Left ventricle myocardium inferior (tissue), 1 donor: ENCODE measurements around the gene ANGPT4. TPM values are rescaled to one million over a fixed set of nuclear protein-coding genes. Genes with fewer than 3 reads are reported as not detected.

Experiments used
- DNase-seq: peaks from one replicate; pipeline ENCODE4 v3.0.0-alpha.2; 2020
- H3K27ac ChIP-seq: fragments of 200-600 bp; replicated peaks from 2 replicates; pipeline ENCODE4 v1.8.0; 2021
- H3K27me3 ChIP-seq: fragments of 200-600 bp; 2 replicates; pipeline ENCODE4 v1.8.0; 2021; ENCODE audit warnings: low read depth
- H3K36me3 ChIP-seq: fragments of 200-600 bp; 2 replicates; pipeline ENCODE4 v1.8.0; 2021
- H3K4me1 ChIP-seq: fragments of 200-600 bp; 2 replicates; pipeline ENCODE4 v1.8.0; 2021
- H3K4me3 ChIP-seq: fragments of 200-600 bp; 2 replicates; pipeline ENCODE4 v1.8.0; 2021; ENCODE audit warnings: mild to moderate bottlenecking, moderate library complexity
- H3K9me3 ChIP-seq: fragments of 200-600 bp; replicated peaks from 2 replicates; pipeline ENCODE4 v1.8.0; 2021
- intact Hi-C: fragments of 100-400 bp; cut with micrococcal nuclease; formaldehyde crosslinking; loops from one replicate; pipeline ENCODE4 v1.11.0; 2022
- total RNA-seq: library from RNA; stranded (reverse); fragmentation: NEBNext Ultra II Directional; extraction: Animal tissue kit (Norgen Biotek cat#: 25700); gene quantifications from one replicate; pipeline ENCODE4 v1.2.1, GENCODE V29; 2021
- TF ChIP-seq, protein P1 (sequence below): fragments of 200-600 bp; IDR thresholded peaks from 2 replicates; pipeline ENCODE4 v1.8.0; 2021; ENCODE audit warnings: antibody characterized with exemption, mild to moderate bottlenecking, borderline replicate concordance
- donor health status: DM: no; HTN: yes; CAD: no; lungs with severe emphysema.

Gene ANGPT4
- total RNA-seq, 1 donor from 2014 or later, result 0.05 TPM

DNA sequence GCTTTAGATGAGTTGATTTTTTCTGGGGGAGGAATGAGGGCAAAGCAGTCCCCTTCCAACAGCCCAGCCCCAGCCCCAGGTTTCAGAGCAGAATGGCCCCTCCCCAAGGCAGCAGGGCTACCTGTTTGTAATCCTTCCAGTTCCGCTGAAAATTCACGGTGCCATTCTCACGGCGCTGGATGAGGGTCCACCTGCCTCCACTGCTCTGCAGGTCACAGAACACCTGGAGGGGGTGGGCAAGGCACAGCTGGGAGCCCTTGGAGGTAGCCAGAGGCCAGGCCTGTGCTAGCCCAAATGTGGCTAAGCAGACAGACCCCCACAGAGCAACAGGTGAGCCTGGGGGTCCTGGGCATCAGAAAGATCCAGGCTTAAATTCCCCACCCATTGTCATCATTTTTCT lies 36.5 kb downstream of the ANGPT4 start:
- H3K4me1 ChIP-seq, result no peaks in the 10 kb centered on the region
- intact Hi-C loops, result no loop called here
- peaks cover 29% of the 10 kb centered on the region for H3K27me3 ChIP-seq
- DNase-seq, result no peak
- no peaks in the 10 kb centered on the region for H3K36me3 ChIP-seq
- no peak overlapping the region for H3K4me3 ChIP-seq
- TF ChIP-seq, protein P1, sequence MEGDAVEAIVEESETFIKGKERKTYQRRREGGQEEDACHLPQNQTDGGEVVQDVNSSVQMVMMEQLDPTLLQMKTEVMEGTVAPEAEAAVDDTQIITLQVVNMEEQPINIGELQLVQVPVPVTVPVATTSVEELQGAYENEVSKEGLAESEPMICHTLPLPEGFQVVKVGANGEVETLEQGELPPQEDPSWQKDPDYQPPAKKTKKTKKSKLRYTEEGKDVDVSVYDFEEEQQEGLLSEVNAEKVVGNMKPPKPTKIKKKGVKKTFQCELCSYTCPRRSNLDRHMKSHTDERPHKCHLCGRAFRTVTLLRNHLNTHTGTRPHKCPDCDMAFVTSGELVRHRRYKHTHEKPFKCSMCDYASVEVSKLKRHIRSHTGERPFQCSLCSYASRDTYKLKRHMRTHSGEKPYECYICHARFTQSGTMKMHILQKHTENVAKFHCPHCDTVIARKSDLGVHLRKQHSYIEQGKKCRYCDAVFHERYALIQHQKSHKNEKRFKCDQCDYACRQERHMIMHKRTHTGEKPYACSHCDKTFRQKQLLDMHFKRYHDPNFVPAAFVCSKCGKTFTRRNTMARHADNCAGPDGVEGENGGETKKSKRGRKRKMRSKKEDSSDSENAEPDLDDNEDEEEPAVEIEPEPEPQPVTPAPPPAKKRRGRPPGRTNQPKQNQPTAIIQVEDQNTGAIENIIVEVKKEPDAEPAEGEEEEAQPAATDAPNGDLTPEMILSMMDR, result no peak
- H3K9me3 ChIP-seq, result no peaks in the 10 kb centered on the region
- H3K27ac ChIP-seq, result no peak overlapping the region

- Histone ChIP-seq H3K36me3 (no peaks in the 10 kb centered on the region), H3K9me3 (no peaks in the 10 kb centered on the region), H3K27ac (no peak overlapping the region), H3K4me3 (no peak overlapping the region), H3K4me1 (no peaks in the 10 kb centered on the region), H3K27me3 (peaks cover 20% of the 10 kb centered on the region)
- TF ChIP-seq, protein P1, result no peak
- DNase-seq, result no peak
- intact Hi-C loops, result no loop called here
These were observed 37.4 kb downstream of the ANGPT4 start for GRCh38 chr20:878511-879307.

GRCh38 chr20:877814-878213 lies 38.3 kb downstream of the ANGPT4 start:
- peaks cover 16% of the 10 kb centered on the region for H3K27me3 ChIP-seq
- no peak for DNase-seq
- no peak overlapping the region for H3K27ac ChIP-seq
- no peaks in the 10 kb centered on the region for H3K9me3 ChIP-seq
- H3K36me3 ChIP-seq, result no peaks in the 10 kb centered on the region
- no peaks in the 10 kb centered on the region for H3K4me1 ChIP-seq
- intact Hi-C loops, result no loop called here
- TF ChIP-seq, protein P1, result no peak
- no peak overlapping the region for H3K4me3 ChIP-seq

- Histone ChIP-seq H3K4me1 (no peaks in the 10 kb centered on the region), H3K27ac (no peak overlapping the region), H3K36me3 (no peaks in the 10 kb centered on the region), H3K27me3 (peaks cover 32% of the 10 kb centered on the region), H3K4me3 (no peak overlapping the region), H3K9me3 (no peaks in the 10 kb centered on the region)
- TF ChIP-seq, protein P1, result no peak
- DNase-seq, result no peak
- intact Hi-C loops, result no loop called here
These were observed 41.0 kb downstream of the ANGPT4 start for GRCh38 chr20:875115-875514.

DNA sequence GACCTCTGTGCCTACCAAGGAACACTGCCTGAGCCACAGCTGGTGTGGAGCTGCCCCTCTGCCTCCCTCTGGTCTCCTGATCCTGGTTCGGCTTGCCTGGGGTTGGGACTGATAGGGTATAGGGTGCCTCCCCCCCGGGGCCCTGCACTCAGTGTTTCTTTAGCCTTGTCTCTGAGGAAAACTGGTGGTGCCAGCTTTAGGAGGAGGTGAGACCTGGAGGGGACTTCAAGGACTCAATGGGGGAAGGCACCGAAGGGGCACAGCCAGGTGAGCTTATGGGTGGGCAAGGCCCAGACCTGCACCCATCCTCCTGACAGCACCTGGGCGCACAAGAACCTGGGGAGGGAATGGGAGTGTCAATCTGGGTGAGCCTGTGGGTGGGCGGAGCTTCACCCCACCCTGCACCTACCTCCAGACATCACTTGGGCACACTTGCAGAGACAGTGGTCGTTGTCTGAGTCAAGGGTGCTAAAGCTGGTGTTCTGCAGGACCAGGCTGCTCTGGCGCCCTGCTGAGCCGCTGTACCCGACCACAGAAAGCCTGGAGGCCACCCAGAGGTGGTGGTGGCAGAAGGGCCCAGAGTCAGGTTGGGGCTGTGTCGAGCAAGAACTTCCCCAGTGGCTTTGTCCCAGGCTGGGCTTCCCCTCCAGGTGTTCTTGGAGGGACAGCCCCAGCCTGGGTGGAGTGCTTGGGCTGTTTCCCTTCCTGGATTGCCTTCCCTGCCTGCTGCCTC lies 42.1 kb downstream of the ANGPT4 start:
- Histone ChIP-seq H3K27ac (no peak overlapping the region), H3K4me3 (no peak overlapping the region), H3K36me3 (no peaks in the 10 kb centered on the region), H3K4me1 (no peaks in the 10 kb centered on the region), H3K27me3 (peaks cover 43% of the 10 kb centered on the region), H3K9me3 (no peaks in the 10 kb centered on the region)
- TF ChIP-seq, protein P1, result no peak
- intact Hi-C loops, result no loop called here
- DNase-seq, result no peak
